Heart left ventricle (tissue), 13 donors: ENCODE results near the gene TINCR.

Experiments
- POLR2A ChIP-seq, 2 donors: fragments of 450-650 bp; IDR thresholded peaks; one replicate each; pipeline ENCODE4 v1.6.1; 2017; ENCODE audit warnings: antibody characterized with exemption in 2 of 2, mild to moderate bottlenecking in 2 of 2, moderate library complexity in 2 of 2
- TF ChIP-seq, protein P1 (sequence below), 12 donors: fragments of 200-600 bp; sonication (generic) in 4 of 12; IDR thresholded peaks; one replicate each; pipeline versions ENCODE4 v1.5.0 to v1.8.0; 2018 to 2022; ENCODE audit warnings: antibody characterized with exemption in 12 of 12, mild to moderate bottlenecking in 5 of 12
- donor health status: ischemic (EF 13 %, LVEDD 7.1; RV severe dilation, severe dysfunction).
- donor health status: DM: no; HTN: yes; CAD: no.
- donor health status: DM: no; HTN: no; CAD: no.
- donor health status: ischemic (EF 25% LVEDD 6.9; RV normal size, moderate dysfunction).
- donor health status: ischemic (EF 25% LVEDD 5.7; RV mildly dilated, moderate dysfunction).
- donor health status: ischemic (EF 35%, LVEDD 5.7; RV mildly dilated, moderate dysfunction).
- donor health status: nonischemic (EF 11% LVEDD 7.7; RV severe dilation, severe dysfunction).
- donor health status: DM: yes; HTN: yes; CAD: no.
- donor health status: PGD.
- donor health status: ischemic (EF 29% LVEDD 5.4; RV normal size, mild dysfunction).
- donor health status: nonischemic (EF 23%, LVEDD 6.1; RV moderate dilation, normal function).

DNA sequence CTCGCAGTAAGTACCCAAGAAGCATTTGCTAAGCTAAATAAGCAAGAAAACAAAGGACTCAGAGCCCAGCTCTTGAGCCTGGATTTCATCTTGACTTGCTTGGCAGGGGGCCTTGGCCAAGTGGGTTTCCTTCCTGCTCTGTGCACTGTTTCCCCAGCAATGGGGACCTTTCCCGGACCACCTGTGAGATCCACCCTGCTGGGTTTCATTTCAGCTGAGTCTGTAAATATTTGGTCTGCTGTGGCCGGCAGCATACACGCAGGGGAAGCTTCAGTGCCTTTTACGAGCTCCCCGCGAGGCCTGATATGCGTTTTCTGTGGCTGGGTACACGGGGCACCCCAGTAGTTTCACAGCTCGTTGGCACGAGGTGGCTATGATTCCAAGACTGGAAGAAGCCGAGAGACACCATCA is 12.4 kb upstream of the TINCR start:
- TF ChIP-seq, protein P1, sequence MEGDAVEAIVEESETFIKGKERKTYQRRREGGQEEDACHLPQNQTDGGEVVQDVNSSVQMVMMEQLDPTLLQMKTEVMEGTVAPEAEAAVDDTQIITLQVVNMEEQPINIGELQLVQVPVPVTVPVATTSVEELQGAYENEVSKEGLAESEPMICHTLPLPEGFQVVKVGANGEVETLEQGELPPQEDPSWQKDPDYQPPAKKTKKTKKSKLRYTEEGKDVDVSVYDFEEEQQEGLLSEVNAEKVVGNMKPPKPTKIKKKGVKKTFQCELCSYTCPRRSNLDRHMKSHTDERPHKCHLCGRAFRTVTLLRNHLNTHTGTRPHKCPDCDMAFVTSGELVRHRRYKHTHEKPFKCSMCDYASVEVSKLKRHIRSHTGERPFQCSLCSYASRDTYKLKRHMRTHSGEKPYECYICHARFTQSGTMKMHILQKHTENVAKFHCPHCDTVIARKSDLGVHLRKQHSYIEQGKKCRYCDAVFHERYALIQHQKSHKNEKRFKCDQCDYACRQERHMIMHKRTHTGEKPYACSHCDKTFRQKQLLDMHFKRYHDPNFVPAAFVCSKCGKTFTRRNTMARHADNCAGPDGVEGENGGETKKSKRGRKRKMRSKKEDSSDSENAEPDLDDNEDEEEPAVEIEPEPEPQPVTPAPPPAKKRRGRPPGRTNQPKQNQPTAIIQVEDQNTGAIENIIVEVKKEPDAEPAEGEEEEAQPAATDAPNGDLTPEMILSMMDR (IDR thresholded peaks at IDR 0.05), result no peak
- TF ChIP-seq POLR2A (IDR thresholded peaks at IDR 0.05), result no peak
